ENCODE data around the gene FOXJ2.
"Not testable (repeated sequence)": the region's sequence is repeated elsewhere in the genome, so short reads cannot be mapped to it uniquely, and the experiment has no call there.

FOXJ2 gene

DNA sequence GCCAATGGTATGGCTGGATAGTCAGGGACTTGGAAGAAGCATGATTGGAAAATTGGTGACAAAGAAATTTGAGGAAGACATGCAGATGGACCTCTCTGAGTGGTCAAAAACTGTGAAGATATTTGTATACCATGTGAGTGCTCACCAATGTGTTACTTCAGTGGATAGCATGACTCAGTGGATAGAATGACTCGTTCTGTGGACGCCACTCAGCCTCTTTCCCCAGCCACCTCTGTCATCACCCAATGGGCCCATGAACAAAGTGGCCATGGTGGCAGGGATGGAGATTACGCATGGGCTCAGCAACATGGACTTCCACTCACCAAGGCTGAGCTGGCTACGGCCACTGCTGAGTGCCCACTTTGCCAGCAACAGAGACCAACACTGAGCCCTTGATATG lies 31.0 kb upstream of the FOXJ2 start:
- H3K79me1 ChIP-seq (ENCODE audit: low read length); H3K79me2 ChIP-seq (ENCODE audit: control insufficient read depth, insufficient read depth, low read length); H3K4me1 ChIP-seq (ENCODE audit: control insufficient read depth, low read depth, low read length); H2BK5ac ChIP-seq (ENCODE audit: low read length); H3K23ac ChIP-seq (ENCODE audit: low read length); H3K4ac ChIP-seq (ENCODE audit: low read depth, low read length); H4K8ac ChIP-seq (ENCODE audit: low read depth, low read length); H2BK15ac ChIP-seq (replicated peaks; ENCODE audit: low read depth); H3K9ac ChIP-seq (ENCODE audit: low read length); DNase-seq; H3K27me3 ChIP-seq (ENCODE audit: insufficient read depth, low read length, poor library complexity); H2BK120ac ChIP-seq (ENCODE audit: low read depth, low read length); H3K18ac ChIP-seq (ENCODE audit: low read length); H2AK5ac ChIP-seq (ENCODE audit: low read length); H4K5ac ChIP-seq (ENCODE audit: low read length); H3K27ac ChIP-seq (ENCODE audit: low read depth, low read length); H3K36me3 ChIP-seq (ENCODE audit: control insufficient read depth, insufficient read depth, low read length); H3K56ac ChIP-seq (ENCODE audit: low read length); H3K4me3 ChIP-seq (ENCODE audit: low read length); H3K4me2 ChIP-seq (ENCODE audit: low read length): not testable (repeated sequence)
- WGBS (ENCODE audit: extremely low coverage, insufficient coverage, low lambda C conversion rate) = no CpG with 5 or more reads among the region's 4 CpGs

DNA sequence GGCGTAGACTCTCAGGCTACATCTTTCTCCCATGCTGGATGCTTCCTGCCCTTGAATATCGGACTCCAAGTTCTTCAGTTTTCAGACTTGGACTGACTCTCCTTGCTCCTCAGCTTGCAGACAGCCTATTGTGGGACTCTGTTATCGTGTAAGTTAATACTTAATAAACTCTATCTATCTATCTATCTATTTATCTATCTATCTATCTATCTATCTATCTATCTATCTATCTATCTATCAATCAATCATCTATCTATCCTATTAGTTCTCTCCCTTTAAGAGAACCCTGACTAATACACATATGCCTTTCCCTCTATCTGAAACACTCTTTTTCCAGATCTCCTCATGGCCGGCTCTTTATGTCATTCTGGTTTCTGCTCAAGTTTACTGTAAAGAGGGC lies 27.6 kb upstream of the FOXJ2 start:
- not testable (repeated sequence) for H3K56ac ChIP-seq (ENCODE audit: low read length); H2BK120ac ChIP-seq (ENCODE audit: low read depth, low read length); H3K36me3 ChIP-seq (ENCODE audit: control insufficient read depth, insufficient read depth, low read length); H3K27ac ChIP-seq (ENCODE audit: low read depth, low read length); H3K9ac ChIP-seq (ENCODE audit: low read length); H4K8ac ChIP-seq (ENCODE audit: low read depth, low read length); H3K18ac ChIP-seq (ENCODE audit: low read length); H3K4me3 ChIP-seq (ENCODE audit: low read length); H2BK15ac ChIP-seq (replicated peaks; ENCODE audit: low read depth); DNase-seq; H3K4ac ChIP-seq (ENCODE audit: low read depth, low read length); H3K79me1 ChIP-seq (ENCODE audit: low read length); H2AK5ac ChIP-seq (ENCODE audit: low read length); H3K23ac ChIP-seq (ENCODE audit: low read length); H3K79me2 ChIP-seq (ENCODE audit: control insufficient read depth, insufficient read depth, low read length); H3K27me3 ChIP-seq (ENCODE audit: insufficient read depth, low read length, poor library complexity); H4K5ac ChIP-seq (ENCODE audit: low read length); H2BK5ac ChIP-seq (ENCODE audit: low read length); H3K4me1 ChIP-seq (ENCODE audit: control insufficient read depth, low read depth, low read length); H3K4me2 ChIP-seq (ENCODE audit: low read length)
- WGBS (ENCODE audit: extremely low coverage, insufficient coverage, low lambda C conversion rate) = no CpG with 5 or more reads among the region's 4 CpGs

DNA sequence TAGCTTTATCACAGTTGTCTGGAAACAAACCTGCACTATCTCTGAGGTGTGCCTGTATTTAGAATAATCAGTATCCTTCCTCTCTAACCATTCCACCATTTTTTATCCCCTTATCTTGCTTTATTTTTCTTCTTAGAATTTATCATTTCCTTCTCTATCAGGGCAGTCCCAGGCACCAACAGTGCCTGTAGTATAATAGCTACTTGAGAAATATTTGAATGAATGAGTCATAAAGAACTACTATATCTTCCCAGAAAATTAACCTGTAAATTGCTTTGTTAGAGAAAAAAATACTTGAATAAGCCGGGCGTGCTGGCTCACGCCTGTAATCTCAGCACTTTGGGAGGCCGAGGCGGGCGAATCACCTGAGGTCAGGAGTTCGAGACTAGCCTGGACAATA lies 21.2 kb upstream of the FOXJ2 start:
- Histone ChIP-seq H3K4ac (ENCODE audit: low read depth, low read length) (no peak overlapping the region), H3K23ac (ENCODE audit: low read length) (no peak overlapping the region), H3K36me3 (ENCODE audit: control insufficient read depth, insufficient read depth, low read length) (no peaks in the 10 kb centered on the region), H2BK15ac (replicated peaks; ENCODE audit: low read depth) (no peak overlapping the region), H3K56ac (ENCODE audit: low read length) (no peak overlapping the region), H2BK120ac (ENCODE audit: low read depth, low read length) (no peak overlapping the region), H3K27ac (ENCODE audit: low read depth, low read length) (no peak overlapping the region), H3K18ac (ENCODE audit: low read length) (no peak overlapping the region), H3K9ac (ENCODE audit: low read length) (no peak overlapping the region), H3K79me1 (ENCODE audit: low read length) (no peaks in the 10 kb centered on the region), H3K79me2 (ENCODE audit: control insufficient read depth, insufficient read depth, low read length) (no peaks in the 10 kb centered on the region), H3K27me3 (ENCODE audit: insufficient read depth, low read length, poor library complexity) (no peaks in the 10 kb centered on the region), H2BK5ac (ENCODE audit: low read length) (no peak overlapping the region), H3K4me2 (ENCODE audit: low read length) (no peak overlapping the region), H3K4me3 (ENCODE audit: low read length) (no peak overlapping the region), H4K8ac (ENCODE audit: low read depth, low read length) (no peak overlapping the region), H2AK5ac (ENCODE audit: low read length) (no peak overlapping the region), H4K5ac (ENCODE audit: low read length) (no peak overlapping the region), H3K4me1 (ENCODE audit: control insufficient read depth, low read depth, low read length) (no peaks in the 10 kb centered on the region)
- DNase-seq = no peak
- no CpG with 5 or more reads among the region's 7 CpGs for WGBS (ENCODE audit: extremely low coverage, insufficient coverage, low lambda C conversion rate)

DNA sequence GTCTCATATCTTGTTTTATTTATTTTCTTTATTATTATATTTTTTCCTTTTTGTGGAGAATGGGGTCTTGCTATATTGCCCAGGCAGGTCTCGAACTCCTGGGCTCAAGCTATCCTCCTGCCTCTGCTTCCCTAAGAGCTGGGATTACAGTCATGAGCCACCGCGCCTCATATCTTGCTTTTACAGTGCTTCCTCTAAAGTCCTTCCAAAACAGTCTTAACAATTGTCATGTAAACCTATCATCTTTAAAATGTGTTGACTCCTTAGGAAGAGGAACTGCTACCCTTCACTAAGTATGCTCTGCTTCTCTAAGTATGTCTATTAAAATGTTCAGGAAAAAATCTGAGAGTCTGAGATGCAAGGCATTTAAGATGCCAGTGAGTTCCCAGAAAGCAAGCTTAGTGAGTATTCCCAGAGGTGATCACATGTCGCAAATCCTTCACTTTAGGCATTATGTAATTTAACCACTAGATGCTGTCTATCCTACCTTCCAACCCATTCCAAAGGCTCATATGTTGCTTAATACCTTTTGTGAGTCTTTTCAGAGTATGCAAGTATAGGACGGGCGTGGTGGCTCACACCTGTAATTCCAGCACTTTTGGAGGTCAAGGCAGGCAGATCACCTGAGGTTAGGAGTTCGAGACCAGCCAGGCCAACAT lies 19.7 kb upstream of the FOXJ2 start:
- Histone ChIP-seq H3K4me1 (ENCODE audit: control insufficient read depth, low read depth, low read length) (no peaks in the 10 kb centered on the region), H3K27ac (ENCODE audit: low read depth, low read length) (no peak overlapping the region), H2BK5ac (ENCODE audit: low read length) (no peak overlapping the region), H3K79me1 (ENCODE audit: low read length) (no peaks in the 10 kb centered on the region), H3K9ac (ENCODE audit: low read length) (no peak overlapping the region), H2BK120ac (ENCODE audit: low read depth, low read length) (no peak overlapping the region), H3K56ac (ENCODE audit: low read length) (no peak overlapping the region), H3K36me3 (ENCODE audit: control insufficient read depth, insufficient read depth, low read length) (no peaks in the 10 kb centered on the region), H4K5ac (ENCODE audit: low read length) (no peak overlapping the region), H3K27me3 (ENCODE audit: insufficient read depth, low read length, poor library complexity) (no peaks in the 10 kb centered on the region), H2BK15ac (replicated peaks; ENCODE audit: low read depth) (no peak overlapping the region), H3K4me2 (ENCODE audit: low read length) (no peak overlapping the region), H3K18ac (ENCODE audit: low read length) (no peak overlapping the region), H3K4ac (ENCODE audit: low read depth, low read length) (no peak overlapping the region), H3K23ac (ENCODE audit: low read length) (no peak overlapping the region), H3K4me3 (ENCODE audit: low read length) (no peak overlapping the region), H3K79me2 (ENCODE audit: control insufficient read depth, insufficient read depth, low read length) (no peaks in the 10 kb centered on the region), H4K8ac (ENCODE audit: low read depth, low read length) (no peak overlapping the region), H2AK5ac (ENCODE audit: low read length) (no peak overlapping the region)
- WGBS (ENCODE audit: extremely low coverage, insufficient coverage, low lambda C conversion rate) = no CpG with 5 or more reads among the region's 7 CpGs
- DNase-seq = no peak

DNA sequence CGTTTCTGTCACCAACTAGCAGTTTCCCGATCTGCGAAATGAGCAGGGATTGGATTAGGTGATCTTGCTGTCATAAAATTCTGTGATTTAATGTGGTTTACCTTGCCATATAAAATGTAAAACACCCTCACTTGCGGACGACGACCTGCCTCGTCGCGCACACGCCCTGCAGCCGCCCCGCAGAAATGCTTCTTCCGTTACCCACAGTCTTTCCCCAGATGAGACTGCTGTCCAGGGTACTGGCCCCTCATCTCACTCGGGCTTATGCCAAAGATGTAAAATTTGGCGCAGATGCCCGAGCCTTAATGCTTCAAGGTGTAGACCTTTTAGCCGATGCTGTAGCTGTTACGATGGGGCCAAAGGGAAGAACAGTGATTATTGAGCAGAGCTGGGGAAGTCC lies 17.7 kb upstream of the FOXJ2 start:
- Histone ChIP-seq H3K27ac (ENCODE audit: low read depth, low read length) (no peak overlapping the region), H3K4ac (ENCODE audit: low read depth, low read length) (no peak overlapping the region), H3K18ac (ENCODE audit: low read length) (no peak overlapping the region), H2BK120ac (ENCODE audit: low read depth, low read length) (no peak overlapping the region), H3K4me1 (ENCODE audit: control insufficient read depth, low read depth, low read length) (peaks cover 2% of the 10 kb centered on the region), H3K36me3 (ENCODE audit: control insufficient read depth, insufficient read depth, low read length) (no peaks in the 10 kb centered on the region), H3K79me1 (ENCODE audit: low read length) (no peaks in the 10 kb centered on the region), H4K5ac (ENCODE audit: low read length) (no peak overlapping the region), H2AK5ac (ENCODE audit: low read length) (no peak overlapping the region), H2BK15ac (replicated peaks; ENCODE audit: low read depth) (no peak overlapping the region), H3K23ac (ENCODE audit: low read length) (no peak overlapping the region), H3K4me3 (ENCODE audit: low read length) (no peak overlapping the region), H3K79me2 (ENCODE audit: control insufficient read depth, insufficient read depth, low read length) (no peaks in the 10 kb centered on the region), H3K4me2 (ENCODE audit: low read length) (no peak overlapping the region), H2BK5ac (ENCODE audit: low read length) (no peak overlapping the region), H3K9ac (ENCODE audit: low read length) (no peak overlapping the region), H3K27me3 (ENCODE audit: insufficient read depth, low read length, poor library complexity) (no peaks in the 10 kb centered on the region), H4K8ac (ENCODE audit: low read depth, low read length) (no peak overlapping the region), H3K56ac (ENCODE audit: low read length) (no peak overlapping the region)
- DNase-seq = no peak
- no CpG with 5 or more reads among the region's 18 CpGs for WGBS (ENCODE audit: extremely low coverage, insufficient coverage, low lambda C conversion rate)

DNA sequence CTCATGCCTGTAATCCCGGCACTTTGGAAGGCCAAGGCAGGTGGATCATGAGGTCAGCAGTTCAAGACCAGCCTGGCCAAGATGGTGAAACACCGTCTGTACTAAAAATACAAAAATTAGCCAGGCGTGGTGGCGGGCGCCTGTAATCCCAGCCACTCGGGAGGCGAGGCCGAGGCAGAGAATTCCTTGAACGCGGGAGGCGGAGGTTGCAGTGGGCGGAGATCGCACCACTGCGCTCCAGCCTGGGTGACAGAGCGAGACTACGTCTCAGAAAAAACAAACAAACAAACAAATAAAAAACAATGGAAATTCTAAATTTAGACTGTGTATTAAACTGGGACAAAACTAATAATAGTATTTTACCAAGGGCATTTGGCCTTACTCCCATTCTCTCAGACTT lies 14.3 kb upstream of the FOXJ2 start:
- not testable (repeated sequence) for H3K79me1 ChIP-seq (ENCODE audit: low read length); H4K8ac ChIP-seq (ENCODE audit: low read depth, low read length); H4K5ac ChIP-seq (ENCODE audit: low read length); DNase-seq; H3K27me3 ChIP-seq (ENCODE audit: insufficient read depth, low read length, poor library complexity); H2AK5ac ChIP-seq (ENCODE audit: low read length); H3K27ac ChIP-seq (ENCODE audit: low read depth, low read length); H3K79me2 ChIP-seq (ENCODE audit: control insufficient read depth, insufficient read depth, low read length); H3K9ac ChIP-seq (ENCODE audit: low read length); H3K23ac ChIP-seq (ENCODE audit: low read length); H3K36me3 ChIP-seq (ENCODE audit: control insufficient read depth, insufficient read depth, low read length); H3K4me3 ChIP-seq (ENCODE audit: low read length); H2BK15ac ChIP-seq (replicated peaks; ENCODE audit: low read depth); H2BK120ac ChIP-seq (ENCODE audit: low read depth, low read length); H2BK5ac ChIP-seq (ENCODE audit: low read length); H3K4me1 ChIP-seq (ENCODE audit: control insufficient read depth, low read depth, low read length); H3K18ac ChIP-seq (ENCODE audit: low read length); H3K4ac ChIP-seq (ENCODE audit: low read depth, low read length)
- WGBS (ENCODE audit: extremely low coverage, insufficient coverage, low lambda C conversion rate) = no CpG with 5 or more reads among the region's 16 CpGs
- H3K4me2 ChIP-seq (ENCODE audit: low read length) = peak overlapping the region; percentile 61
- H3K56ac ChIP-seq (ENCODE audit: low read length) = peak overlapping the region; percentile 86
